ENCODE results near the gene SZRD1. TPM values are rescaled to one million over a fixed set of nuclear protein-coding genes. Genes with fewer than 3 reads are reported as not detected.

Gene SZRD1
- 10 to 100 TPM; 14.2 to 22.3 TPM for total RNA-seq
- polyA plus RNA-seq, result 10 to 100 TPM; 27.8 to 44.3 TPM

- H3K27ac ChIP-seq (ENCODE audit: low read depth in 1 of 2, low read length in 2 of 2), result peak within 1 kb of the TSS; percentile 98 to 99
- TF ChIP-seq ZBTB33 (IDR thresholded peaks at IDR 0.05) (peak; percentile 94), SP1 (IDR thresholded peaks at IDR 0.05) (peak; percentile 76), GABPA (IDR thresholded peaks at IDR 0.05 in 1 of 2, conservative IDR thresholded peaks at IDR 0.05 in 1 of 2) (peak; percentile 87 to 93), HNF4G (IDR thresholded peaks at IDR 0.05) (no peak), NR2F2 (IDR thresholded peaks at IDR 0.05) (peak; percentile 43), REST (IDR thresholded peaks at IDR 0.05) (peak; percentile 48), JUND (IDR thresholded peaks at IDR 0.05) (peak; percentile 42 to 59), FOXA2 (IDR thresholded peaks at IDR 0.05) (peak; percentile 97), EGR1 (IDR thresholded peaks at IDR 0.05; ENCODE audit: low read depth in 2 of 2) (peak; percentile 69 to 72), RXRA (IDR thresholded peaks at IDR 0.05) (peak; percentile 58 to 66), CTCF (IDR thresholded peaks at IDR 0.05; ENCODE audit: low read depth, low read length, missing input control) (no peak), TAF1 (conservative IDR thresholded peaks at IDR 0.05) (peak; percentile 38), YY1 (IDR thresholded peaks at IDR 0.05) (peak; percentile 100), MAX (IDR thresholded peaks at IDR 0.05) (peak; percentile 80), FOXA1 (IDR thresholded peaks at IDR 0.05) (peak; percentile 96), RAD21 (IDR thresholded peaks at IDR 0.05) (peak in 1 of 2 donors; percentile 26), HNF4A (conservative IDR thresholded peaks at IDR 0.05) (peak; percentile 51 to 68), ATF3 (IDR thresholded peaks at IDR 0.05) (peak; percentile 57)
- H3K27me3 ChIP-seq (ENCODE audit: control insufficient read depth in 4 of 4, insufficient read depth in 4 of 4, low read length in 3 of 4), result no peaks in the 10 kb centered on the region
- peak; percentile 95 for DNase-seq (ENCODE audit: low spot score)
- peak within 1 kb of the TSS; percentile 69 to 97 (median 93) for H3K4me3 ChIP-seq (ENCODE audit: low read depth in 1 of 3, low read length in 3 of 3)
- peak within 1 kb of the TSS; percentile 63 to 94 for H3K9ac ChIP-seq (ENCODE audit: low read depth in 1 of 2, low read length in 2 of 2)
- peaks cover 8 to 23% (median 14%) of the 10 kb centered on the region in 4 donors for H3K4me1 ChIP-seq (ENCODE audit: control insufficient read depth in 4 of 4, insufficient read depth in 4 of 4, low read length in 3 of 4)
- H3K9me3 ChIP-seq (ENCODE audit: control insufficient read depth in 4 of 4, low read length in 3 of 4), result no peaks in the 10 kb centered on the region
- H3K36me3 ChIP-seq (ENCODE audit: control insufficient read depth in 4 of 4, insufficient read depth in 3 of 4, low read depth in 1 of 4, low read length in 3 of 4), result no peaks in the 10 kb centered on the region
- WGBS, result 2% methylated on average over 24 of the region's 24 CpGs
Observed at GRCh38 chr1:16366722-16367257, at the start of gene SZRD1. Gene SZRD1, plus strand, starts transcription at chr1:16367242. Its CDS starts 16 bp downstream, at chr1:16367258.

Data from liver (tissue), 9 donors.